HEK293T (cell line): ENCODE data around the gene NKX3-2.

ENCODE experiments used
- ARNT ChIP-seq: fragments of 450-650 bp; IDR thresholded peaks from 2 replicates; pipeline ENCODE4 v1.6.1; 2017; ENCODE audit warnings: mild to moderate bottlenecking
- BHLHE40 ChIP-seq: fragments of 450-650 bp; IDR thresholded peaks from 2 replicates; pipeline ENCODE4 v1.6.1; 2016; ENCODE audit warnings: mild to moderate bottlenecking, moderate library complexity, borderline replicate concordance
- CTBP1 ChIP-seq: fragments of 450-650 bp; IDR thresholded peaks from 2 replicates; pipeline ENCODE4 v1.6.1; 2016; ENCODE audit warnings: borderline replicate concordance
- ELF4 ChIP-seq: fragments of 450-650 bp; IDR thresholded peaks from 2 replicates; pipeline ENCODE4 v1.6.1; 2017; ENCODE audit warnings: antibody characterized with exemption
- FOXA1 ChIP-seq: fragments of 450-650 bp; IDR thresholded peaks from 2 replicates; pipeline ENCODE4 v1.6.1; 2016; ENCODE audit warnings: mild to moderate bottlenecking
- FOXK2 ChIP-seq: fragments of 450-650 bp; IDR thresholded peaks from 2 replicates; pipeline ENCODE4 v1.6.1; 2016; ENCODE audit warnings: mild to moderate bottlenecking
- FOXM1 ChIP-seq: fragments of 450-650 bp; IDR thresholded peaks from 2 replicates; pipeline ENCODE4 v1.6.1; 2017; ENCODE audit warnings: mild to moderate bottlenecking, borderline replicate concordance
- NFRKB ChIP-seq: fragments of 450-650 bp; IDR thresholded peaks from 2 replicates; pipeline ENCODE4 v1.6.1; 2016; ENCODE audit warnings: mild to moderate bottlenecking, moderate library complexity
- SP1 ChIP-seq: fragments of 450-650 bp; IDR thresholded peaks from 2 replicates; pipeline ENCODE4 v1.6.1; 2017
- SUZ12 ChIP-seq: fragments of 450-650 bp; IDR thresholded peaks from 2 replicates; pipeline ENCODE4 v1.6.1; 2016; ENCODE audit warnings: mild to moderate bottlenecking
- TARDBP ChIP-seq: fragments of 450-650 bp; IDR thresholded peaks from 2 replicates; pipeline ENCODE4 v1.6.1; 2016
- ZNF384 ChIP-seq: fragments of 450-650 bp; IDR thresholded peaks from 2 replicates; pipeline ENCODE4 v1.6.1; 2016
- TF ChIP-seq, protein P1 (sequence below): fragments of 450-650 bp; IDR thresholded peaks from 2 replicates; pipeline ENCODE4 v1.6.1; 2016

DNA sequence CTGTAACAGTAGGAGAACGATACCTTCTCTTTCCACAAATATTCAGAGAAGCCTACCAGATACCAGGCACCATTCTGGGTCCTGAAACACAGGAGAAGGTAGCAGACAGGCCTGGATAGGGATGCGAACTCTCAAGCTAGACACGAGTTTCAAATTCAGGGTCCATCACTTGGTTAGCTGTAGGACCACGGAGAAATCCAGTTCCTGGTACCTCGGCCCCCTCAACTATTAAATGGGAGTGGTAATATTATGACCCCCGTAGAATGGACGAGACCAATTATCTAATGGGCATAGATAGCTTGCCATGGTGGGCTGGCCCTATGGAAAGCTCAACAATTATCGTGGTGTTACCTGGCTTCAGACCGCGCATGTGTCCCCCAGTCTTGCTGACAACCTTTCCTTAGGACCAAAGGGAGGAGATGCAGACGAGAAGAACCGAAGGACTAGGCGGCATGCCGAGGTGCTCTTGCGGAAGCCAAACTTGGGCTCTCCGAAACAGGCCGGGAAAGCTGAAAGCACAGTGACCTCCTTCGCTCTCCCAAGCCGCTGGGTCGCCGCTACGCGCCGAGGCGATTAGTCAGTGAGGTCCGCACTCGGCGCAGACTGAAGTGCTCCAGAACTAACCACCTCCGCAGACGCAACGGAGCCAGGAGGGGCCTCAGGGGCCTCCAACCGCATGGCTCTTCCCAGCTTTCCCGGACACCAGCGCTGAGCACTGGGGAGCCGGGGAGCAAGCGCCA lies 19.6 kb downstream of the NKX3-2 start:
- TF ChIP-seq BHLHE40 (no peak), SP1 (no peak), ZNF384 (no peak), SUZ12 (no peak), TARDBP (no peak), FOXK2 (no peak), ELF4 (no peak), FOXA1 (no peak), CTBP1 (no peak), NFRKB (no peak), ARNT (no peak), FOXM1 (no peak)
- TF ChIP-seq, protein P1, sequence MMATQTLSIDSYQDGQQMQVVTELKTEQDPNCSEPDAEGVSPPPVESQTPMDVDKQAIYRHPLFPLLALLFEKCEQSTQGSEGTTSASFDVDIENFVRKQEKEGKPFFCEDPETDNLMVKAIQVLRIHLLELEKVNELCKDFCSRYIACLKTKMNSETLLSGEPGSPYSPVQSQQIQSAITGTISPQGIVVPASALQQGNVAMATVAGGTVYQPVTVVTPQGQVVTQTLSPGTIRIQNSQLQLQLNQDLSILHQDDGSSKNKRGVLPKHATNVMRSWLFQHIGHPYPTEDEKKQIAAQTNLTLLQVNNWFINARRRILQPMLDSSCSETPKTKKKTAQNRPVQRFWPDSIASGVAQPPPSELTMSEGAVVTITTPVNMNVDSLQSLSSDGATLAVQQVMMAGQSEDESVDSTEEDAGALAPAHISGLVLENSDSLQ: no peak
